GM10266 (cell line): ENCODE measurements around the gene LILRB3.
"Not testable (repeated sequence)": the region's sequence is repeated elsewhere in the genome, so short reads cannot be mapped to it uniquely, and the experiment has no call there.

Experiments
- DNase-seq: peaks from one replicate; pipeline ENCODE4 v3.0.0; 2012; ENCODE audit errors: extremely low spot score
- TF ChIP-seq, protein P1 (sequence below): IDR thresholded peaks from 2 replicates; pipeline ENCODE4 v1.5.1; 2012; ENCODE audit warnings: mild to moderate bottlenecking, low read depth; ENCODE audit not compliant: control insufficient read depth, insufficient read depth; ENCODE audit errors: missing control alignments

LILRB3 gene

GRCh38 chr19:54216869-54217268, 5.9 kb downstream of the LILRB3 start:
- no peak for DNase-seq
- TF ChIP-seq, protein P1, sequence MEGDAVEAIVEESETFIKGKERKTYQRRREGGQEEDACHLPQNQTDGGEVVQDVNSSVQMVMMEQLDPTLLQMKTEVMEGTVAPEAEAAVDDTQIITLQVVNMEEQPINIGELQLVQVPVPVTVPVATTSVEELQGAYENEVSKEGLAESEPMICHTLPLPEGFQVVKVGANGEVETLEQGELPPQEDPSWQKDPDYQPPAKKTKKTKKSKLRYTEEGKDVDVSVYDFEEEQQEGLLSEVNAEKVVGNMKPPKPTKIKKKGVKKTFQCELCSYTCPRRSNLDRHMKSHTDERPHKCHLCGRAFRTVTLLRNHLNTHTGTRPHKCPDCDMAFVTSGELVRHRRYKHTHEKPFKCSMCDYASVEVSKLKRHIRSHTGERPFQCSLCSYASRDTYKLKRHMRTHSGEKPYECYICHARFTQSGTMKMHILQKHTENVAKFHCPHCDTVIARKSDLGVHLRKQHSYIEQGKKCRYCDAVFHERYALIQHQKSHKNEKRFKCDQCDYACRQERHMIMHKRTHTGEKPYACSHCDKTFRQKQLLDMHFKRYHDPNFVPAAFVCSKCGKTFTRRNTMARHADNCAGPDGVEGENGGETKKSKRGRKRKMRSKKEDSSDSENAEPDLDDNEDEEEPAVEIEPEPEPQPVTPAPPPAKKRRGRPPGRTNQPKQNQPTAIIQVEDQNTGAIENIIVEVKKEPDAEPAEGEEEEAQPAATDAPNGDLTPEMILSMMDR: no peak

DNA sequence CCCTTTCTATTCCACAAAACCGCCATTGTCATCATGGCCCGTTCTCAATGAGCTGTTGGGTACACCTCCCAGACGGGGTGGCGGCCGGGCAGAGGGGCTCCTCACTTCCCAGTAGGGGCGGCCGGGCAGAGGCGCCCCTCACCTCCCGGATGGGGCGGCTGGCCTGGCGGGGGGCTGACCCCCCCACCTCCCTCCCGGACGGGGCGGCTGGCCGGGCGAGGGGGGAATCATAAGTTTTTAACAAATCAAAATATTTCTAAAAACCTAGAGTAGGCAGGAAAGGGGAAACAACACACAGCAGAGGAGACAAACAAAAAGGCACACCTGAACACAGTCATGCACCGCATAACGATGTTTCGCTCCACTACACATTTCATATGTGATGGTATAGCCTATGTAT, 8.1 kb downstream of the LILRB3 start:
- not testable (repeated sequence) for DNase-seq

- DNase-seq: not testable (repeated sequence)
Measured at GRCh38 chr19:54214217-54214616, 8.6 kb downstream of the LILRB3 start.

DNA sequence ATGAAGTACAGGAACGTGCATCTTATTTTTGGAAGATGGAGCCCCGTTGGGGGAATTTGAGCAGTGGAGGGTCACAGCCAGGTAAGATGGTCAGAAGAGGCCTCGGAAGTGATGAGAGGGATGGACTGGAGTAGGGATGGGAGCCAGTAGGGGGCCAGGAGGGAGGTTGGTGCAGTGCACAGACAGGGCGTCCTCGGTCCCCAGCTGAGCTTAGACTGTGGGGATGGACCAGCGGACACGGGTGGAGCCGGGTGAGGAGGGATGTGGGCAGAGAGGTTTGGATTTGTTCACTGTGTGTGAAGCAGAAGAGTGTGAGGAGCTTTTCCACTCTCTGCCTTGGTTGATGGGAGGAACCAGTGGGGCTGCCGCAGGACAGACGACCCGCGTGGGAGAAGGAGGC, 11.6 kb downstream of the LILRB3 start:
- no peak for DNase-seq

DNA sequence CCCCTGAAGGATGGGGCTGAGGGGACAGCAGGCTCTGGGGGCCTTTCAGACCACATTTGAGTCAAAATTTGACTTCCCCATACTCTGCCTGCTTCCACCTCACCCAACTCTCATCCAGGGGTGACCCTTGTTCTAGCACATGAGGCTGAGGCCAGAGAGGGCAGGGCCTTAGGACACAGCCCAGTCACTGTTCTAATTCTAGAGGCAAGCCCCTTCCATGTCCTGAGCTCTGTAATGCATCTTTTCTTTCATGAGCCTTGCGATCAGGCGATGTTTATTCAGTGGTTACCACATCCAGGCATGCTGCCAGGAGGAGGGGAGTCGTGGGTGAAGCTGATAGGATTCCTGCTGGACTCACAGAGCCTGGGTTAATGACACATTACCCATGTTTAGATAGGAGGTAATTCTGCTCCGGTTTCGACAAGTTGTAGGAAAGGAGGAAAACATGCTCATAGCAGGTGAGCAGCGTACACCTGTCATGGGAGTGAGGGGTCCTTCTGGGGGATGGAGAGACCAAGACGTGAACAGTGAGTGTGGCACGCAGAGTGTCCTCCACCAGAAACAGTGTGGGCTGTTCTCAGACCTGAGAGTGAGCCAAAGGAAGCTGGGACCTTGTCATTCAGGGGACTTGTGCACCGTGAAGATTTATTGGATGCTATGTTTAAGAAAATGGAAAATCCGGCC, 12.9 kb downstream of the LILRB3 start:
- TF ChIP-seq, protein P1: no peak
- peak; percentile 16 for DNase-seq

More for the DNA sequence above, 11.6 kb downstream of the LILRB3 start:
- TF ChIP-seq, protein P1: no peak

- TF ChIP-seq, protein P1: no peak
- DNase-seq: peak; percentile 7
Measured at GRCh38 chr19:54209058-54209810, 13.6 kb downstream of the LILRB3 start.

- TF ChIP-seq, protein P1: no peak
- no peak for DNase-seq
Measured at GRCh38 chr19:54208784-54209057, 14.1 kb downstream of the LILRB3 start.

DNA sequence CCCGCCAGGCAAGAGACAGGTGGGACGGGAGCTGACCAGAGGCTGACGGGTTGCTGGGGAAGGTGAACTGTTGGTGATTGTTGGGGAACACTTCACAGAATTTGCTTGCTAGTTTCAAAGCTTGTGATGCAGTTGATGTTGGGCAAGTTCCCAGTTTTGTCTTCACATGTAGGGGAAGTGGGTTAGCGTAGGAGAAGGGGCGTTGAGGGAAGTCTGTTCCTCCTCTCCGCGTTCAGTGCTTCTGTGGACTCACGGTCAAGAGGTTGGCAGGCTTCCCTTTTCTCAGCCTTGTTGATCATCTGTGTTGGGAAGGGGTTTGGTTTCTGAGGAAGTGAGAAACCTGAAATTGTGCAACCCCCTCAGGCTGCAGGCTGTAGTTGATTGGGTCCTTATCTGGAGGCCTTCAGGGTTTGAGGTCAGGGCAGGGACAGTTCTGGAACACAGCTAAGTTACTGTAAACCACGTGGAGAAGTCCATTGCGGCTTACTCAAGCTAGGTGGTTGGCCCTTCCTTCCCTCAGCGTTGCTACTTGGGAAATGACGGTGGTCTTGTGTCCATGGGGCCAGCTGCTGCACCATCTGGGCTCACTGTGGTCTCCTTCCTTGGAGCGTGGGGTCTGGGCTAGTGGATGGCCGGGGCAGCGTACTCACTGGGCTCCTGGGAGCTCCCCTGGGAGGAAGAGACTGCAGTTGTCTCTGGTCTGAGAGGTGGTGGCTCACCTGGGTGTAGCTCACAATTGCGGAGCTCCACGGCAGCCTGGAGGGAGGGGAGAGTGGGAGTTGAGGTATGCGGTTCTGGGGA, 14.6 kb downstream of the LILRB3 start:
- peak; percentile 43 for DNase-seq
- TF ChIP-seq, protein P1: no peak
